ENCODE data around the gene OPALIN.

- TF ChIP-seq CTCF (IDR thresholded peaks at IDR 0.05): no peak
- no peak for TF ChIP-seq POLR2A (IDR thresholded peaks at IDR 0.05)
Measured at GRCh38 chr10:96368971-96369370, 10.2 kb upstream of the OPALIN start.

Data from heart left ventricle (tissue), 13 donors.